Lung (tissue), 12 donors: ENCODE data around the gene LRP5. TPM values are rescaled to one million over a fixed set of nuclear protein-coding genes. Genes with fewer than 3 reads are reported as not detected.

Source experiments
- ATAC-seq: fragments of 200-7000 bp; cut with Tn5 transposase; one replicate; pipeline ENCODE4 v1.9.1; 2020; ENCODE audit warnings: moderate number of reproducible peaks; ENCODE audit not compliant: insufficient read depth, low FRiP score
- DNase-seq, 3 donors: peaks; one replicate each; pipeline ENCODE4 v3.0.0-alpha.2; 2013 to 2017
- H3K27ac ChIP-seq, 2 donors: one replicate each; pipeline ENCODE4 v1.5.1; 2013; ENCODE audit warnings: mild to moderate bottlenecking in 2 of 2, moderate library complexity in 2 of 2, control low read depth in 1 of 2, inconsistent platforms in 1 of 2, low read depth in 1 of 2, low read length in 1 of 2
- H3K27me3 ChIP-seq, 3 donors: one replicate each; pipeline ENCODE4 v1.5.1; 2013; ENCODE audit warnings: low read length in 2 of 3; ENCODE audit not compliant: control insufficient read depth in 3 of 3, insufficient read depth in 3 of 3
- H3K36me3 ChIP-seq, 4 donors: one replicate each; pipeline ENCODE4 v1.5.1; 2013; ENCODE audit warnings: low read length in 4 of 4, mild to moderate bottlenecking in 1 of 4, moderate library complexity in 1 of 4; ENCODE audit not compliant: control insufficient read depth in 4 of 4, insufficient read depth in 4 of 4
- H3K4me1 ChIP-seq, 5 donors: one replicate each; pipeline ENCODE4 v1.5.1; 2013; ENCODE audit warnings: low read length in 5 of 5, mild to moderate bottlenecking in 2 of 5, moderate library complexity in 1 of 5; ENCODE audit not compliant: control insufficient read depth in 5 of 5, insufficient read depth in 5 of 5
- H3K4me3 ChIP-seq: one replicate; pipeline ENCODE4 v1.5.1; 2013; ENCODE audit warnings: mild to moderate bottlenecking, control low read depth, moderate library complexity
- H3K9ac ChIP-seq, 2 donors: one replicate each; pipeline ENCODE4 v1.5.1; 2013; ENCODE audit warnings: low read length in 2 of 2, control low read depth in 1 of 2; ENCODE audit not compliant: insufficient read depth in 1 of 2
- H3K9me3 ChIP-seq, 4 donors: one replicate each; pipeline ENCODE4 v1.5.1; 2013; ENCODE audit warnings: low read length in 3 of 4, mild to moderate bottlenecking in 1 of 4, moderate library complexity in 1 of 4; ENCODE audit not compliant: control insufficient read depth in 4 of 4, insufficient read depth in 3 of 4
- WGBS, 2 donors: extraction: QIAGEN DNeasy Blood & Tissue Kit; methylation state at CpG; one replicate each; pipeline ENCODE4 v1.1.7; 2013; 5-methylcytosine and 5-hydroxymethylcytosine counted together
- polyA plus RNA-seq, 2 donors: library from polyadenylated mRNA; stranded (reverse); fragments of 200-250 nt; gene quantifications; one replicate each; pipeline ENCODE4 v1.2.1, GENCODE V29; 2013
- total RNA-seq, 2 donors: library from RNA; depleted of rRNA in 1 of 2; stranded (reverse); fragments of >200 nt in 1 of 2; gene quantifications; one replicate each; pipeline ENCODE4 v1.2.1, GENCODE V29; 2014 to 2021
- TF ChIP-seq, protein P1 (sequence below): IDR thresholded peaks from 2 replicates; pipeline ENCODE4 v1.5.1; 2012; ENCODE audit warnings: mild to moderate bottlenecking; ENCODE audit errors: control extremely low read depth, extremely low read depth
- donor health status: control.
- donor health status: control.
- donor health status: Bipolar disorder and iron deficiency.
- donor health status: healthy.
- donor health status: DM: yes; HTN: yes; CAD: no.

LRP5 gene
- total and polyA plus RNA-seq, 4 donors = 33.7 to 76.4 (median 63.2) TPM

DNA sequence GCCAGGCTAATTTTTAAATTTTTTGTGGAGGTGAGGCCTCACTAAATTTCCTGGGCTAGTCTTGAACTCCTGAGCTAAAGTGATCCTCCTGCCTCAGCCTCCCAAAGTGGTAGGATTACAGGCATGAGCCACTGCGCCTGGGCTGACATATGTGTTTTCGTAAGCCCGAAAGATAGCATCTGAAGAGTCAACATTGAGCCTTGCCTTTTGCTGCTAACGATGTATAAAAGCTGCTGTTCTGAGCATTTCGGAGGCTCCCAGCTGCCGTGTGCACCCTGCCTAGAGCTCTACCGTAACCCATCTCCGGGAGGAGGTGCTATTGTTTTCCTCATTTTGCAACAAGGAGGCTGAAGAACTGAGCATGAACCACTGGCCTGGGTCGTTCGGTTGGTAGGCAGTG is 130.0 kb downstream of the LRP5 start:
- H3K9me3 ChIP-seq = no peaks in the 10 kb centered on the region
- H3K9ac ChIP-seq = no peak overlapping the region
- DNase-seq (peak in 2 of 3 donors; percentile 59 to 71), ATAC-seq (no peak)
- 91 to 94% methylated on average over 10 of the region's 10 CpGs for WGBS, 2 donors
- TF ChIP-seq, protein P1, sequence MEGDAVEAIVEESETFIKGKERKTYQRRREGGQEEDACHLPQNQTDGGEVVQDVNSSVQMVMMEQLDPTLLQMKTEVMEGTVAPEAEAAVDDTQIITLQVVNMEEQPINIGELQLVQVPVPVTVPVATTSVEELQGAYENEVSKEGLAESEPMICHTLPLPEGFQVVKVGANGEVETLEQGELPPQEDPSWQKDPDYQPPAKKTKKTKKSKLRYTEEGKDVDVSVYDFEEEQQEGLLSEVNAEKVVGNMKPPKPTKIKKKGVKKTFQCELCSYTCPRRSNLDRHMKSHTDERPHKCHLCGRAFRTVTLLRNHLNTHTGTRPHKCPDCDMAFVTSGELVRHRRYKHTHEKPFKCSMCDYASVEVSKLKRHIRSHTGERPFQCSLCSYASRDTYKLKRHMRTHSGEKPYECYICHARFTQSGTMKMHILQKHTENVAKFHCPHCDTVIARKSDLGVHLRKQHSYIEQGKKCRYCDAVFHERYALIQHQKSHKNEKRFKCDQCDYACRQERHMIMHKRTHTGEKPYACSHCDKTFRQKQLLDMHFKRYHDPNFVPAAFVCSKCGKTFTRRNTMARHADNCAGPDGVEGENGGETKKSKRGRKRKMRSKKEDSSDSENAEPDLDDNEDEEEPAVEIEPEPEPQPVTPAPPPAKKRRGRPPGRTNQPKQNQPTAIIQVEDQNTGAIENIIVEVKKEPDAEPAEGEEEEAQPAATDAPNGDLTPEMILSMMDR = no peak
- H3K27ac ChIP-seq = no peak overlapping the region
- H3K4me3 ChIP-seq = no peak overlapping the region
- H3K4me1 ChIP-seq = peaks cover 0 to 31% (median 5%) of the 10 kb centered on the region in 5 donors
- H3K36me3 ChIP-seq = peaks cover 2 to 43% (median 8%) of the 10 kb centered on the region in 4 donors
- no peaks in the 10 kb centered on the region for H3K27me3 ChIP-seq

DNA sequence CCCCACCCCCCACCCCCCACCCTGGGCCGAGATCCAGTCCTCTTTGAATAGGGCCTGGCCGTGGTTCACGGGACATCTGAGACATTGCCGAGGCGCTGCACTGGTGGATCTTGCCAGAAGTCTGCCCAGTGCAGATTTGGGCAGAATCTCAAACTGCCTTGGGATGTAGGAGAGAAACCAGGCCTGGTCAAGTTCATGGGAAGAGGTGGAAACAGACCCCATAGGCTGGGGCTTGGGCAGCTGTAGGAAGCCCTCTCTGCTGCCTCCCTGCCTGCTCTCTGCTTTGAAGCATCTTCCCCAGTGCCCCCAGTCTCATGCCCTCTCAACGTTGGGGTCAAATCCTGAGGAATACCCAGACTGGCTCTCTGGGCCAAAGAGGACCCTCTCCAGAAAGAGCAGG is 132.2 kb downstream of the LRP5 start:
- Histone ChIP-seq H3K9me3 (no peaks in the 10 kb centered on the region), H3K27ac (no peak overlapping the region), H3K4me1 (peaks cover 0 to 28% (median 5%) of the 10 kb centered on the region in 5 donors), H3K9ac (no peak overlapping the region), H3K27me3 (no peaks in the 10 kb centered on the region), H3K36me3 (peaks cover 2 to 29% (median 3%) of the 10 kb centered on the region in 4 donors), H3K4me3 (no peak overlapping the region)
- WGBS, 2 donors = 84% methylated on average over 6 of the region's 6 CpGs
- DNase-seq (no peak), ATAC-seq (no peak)
- TF ChIP-seq, protein P1 = no peak

DNA sequence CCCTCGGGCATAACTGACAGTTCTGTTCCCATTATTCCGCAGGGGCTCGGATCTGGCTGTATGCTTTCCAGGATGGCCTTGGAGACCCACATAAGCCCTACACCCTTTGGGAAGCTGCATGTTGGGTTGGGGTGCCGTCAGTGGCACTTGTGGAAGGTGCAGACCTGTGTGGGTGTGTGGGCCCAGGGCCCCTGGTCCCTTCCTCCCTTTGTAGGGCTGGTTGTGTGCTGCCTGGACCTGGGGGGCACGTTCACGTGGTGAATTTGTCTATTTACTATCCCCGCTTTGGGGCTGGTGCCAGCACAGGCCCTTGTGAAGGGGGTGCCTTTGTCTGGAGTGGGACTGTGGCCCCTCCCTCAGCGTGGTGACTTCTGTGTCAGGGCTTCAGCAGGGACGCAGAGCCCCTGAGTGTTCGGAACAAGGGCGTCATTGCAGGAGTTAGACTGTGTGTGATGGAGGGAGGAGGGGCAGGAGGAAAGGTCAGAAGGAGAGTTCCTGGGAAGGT is 133.2 kb downstream of the LRP5 start:
- WGBS, 2 donors = 87 to 92% methylated on average over 11 of the region's 11 CpGs
- Histone ChIP-seq H3K4me1 (peaks cover 0 to 20% (median 1%) of the 10 kb centered on the region in 5 donors), H3K9me3 (no peaks in the 10 kb centered on the region), H3K27me3 (no peaks in the 10 kb centered on the region), H3K27ac (no peak overlapping the region), H3K36me3 (peaks cover 3 to 21% (median 6%) of the 10 kb centered on the region in 4 donors), H3K4me3 (no peak overlapping the region), H3K9ac (no peak overlapping the region)
- TF ChIP-seq, protein P1 = no peak
- no peak for DNase-seq
- ATAC-seq = no peak
